ENCODE measurements around the gene SFMBT2. TPM values are rescaled to one million over a fixed set of nuclear protein-coding genes. Genes with fewer than 3 reads are reported as not detected.

The SFMBT2 gene
- total and polyA plus RNA-seq, 2 of the 4 experiments (the other 2 are of a cell fraction), result 0.70 to 1.3 TPM

GRCh38 chr10:7117177-7117799 lies 293.5 kb downstream of the SFMBT2 start:
- no peaks in the 10 kb centered on the region; the same call in 1 of the 2 replicates for H3K27me3 ChIP-seq (ENCODE audit: control insufficient read depth, insufficient read depth, low read length)
- no peak overlapping the region for H3K14ac ChIP-seq (replicated peaks; ENCODE audit: low read depth, low read length)
- no peaks in the 10 kb centered on the region for H3K4me1 ChIP-seq (ENCODE audit: control insufficient read depth, insufficient read depth, low read length)
- no peak overlapping the region for H3K9ac ChIP-seq (ENCODE audit: low read depth, low read length)
- H2AK9ac ChIP-seq (replicated peaks; ENCODE audit: low read depth, low read length, poor library complexity), result no peak overlapping the region
- H3K23ac ChIP-seq (ENCODE audit: low read depth, low read length), result no peak overlapping the region
- no peaks in the 10 kb centered on the region for H3K9me3 ChIP-seq (ENCODE audit: control insufficient read depth, insufficient read depth, low read length)
- BruUV-seq (replicated peaks), result no TSS peak
- WGBS, 2 experiments (ENCODE audit: extremely low coverage in 2 of 2, insufficient read length in 1 of 2), result no CpG with 5 or more reads among the region's 5 CpGs
- H3K79me1 ChIP-seq (ENCODE audit: low read depth in 1 of 2, low read length in 2 of 2), result no peaks in the 10 kb centered on the region
- no peak overlapping the region for H4K91ac ChIP-seq (ENCODE audit: insufficient read depth, low read depth, low read length)
- ChIA-PET CTCF (no interaction called here), POLR2A (ENCODE audit: unreplicated experiment) (no interaction called here)
- in situ Hi-C loops (cut with MboI; ENCODE audit: low sequenced_read_pairs) (no loop called here), dilution Hi-C loops (cut with HindIII; ENCODE audit: low sequenced_read_pairs, unreplicated experiment) (no loop called here), intact Hi-C loops (cut with micrococcal nuclease) (no loop called here)
- no peaks in the 10 kb centered on the region for H3K36me3 ChIP-seq (ENCODE audit: control insufficient read depth, insufficient read depth, low read length)
- DNase-seq (no peak), ATAC-seq (ENCODE audit: low read depth) (no peak)
- no peak overlapping the region for H3K4me2 ChIP-seq (ENCODE audit: low read depth, low read length)
- no peak for TF ChIP-seq CTCF (conservative IDR thresholded peaks at IDR 0.05; ENCODE audit: low read depth, low read length)
- no peak for TF ChIP-seq USF2 (IDR thresholded peaks at IDR 0.05; ENCODE audit: low read depth, low read length)
- TF ChIP-seq RCOR1 (IDR thresholded peaks at IDR 0.05; ENCODE audit: insufficient replicate concordance, low read length), result no peak
- TF ChIP-seq NFE2L2 (IDR thresholded peaks at IDR 0.05; ENCODE audit: low read depth, low read length), result no peak
- TF ChIP-seq POLR2A (IDR thresholded peaks at IDR 0.05; ENCODE audit: low read depth, low read length), result no peak
- H2BK5ac ChIP-seq (ENCODE audit: low read depth, low read length, poor library complexity, severe bottlenecking), result no peak overlapping the region
- no peak overlapping the region for H2AK5ac ChIP-seq (ENCODE audit: low read depth, low read length)
- H4K20me1 ChIP-seq (ENCODE audit: insufficient read depth, low read length), result no peaks in the 10 kb centered on the region
- H2BK15ac ChIP-seq (ENCODE audit: low read depth, low read length), result no peak overlapping the region
- H3K56ac ChIP-seq (ENCODE audit: extremely low read depth, insufficient read depth, low read length), result no peak overlapping the region
- H3K4me3 ChIP-seq (ENCODE audit: insufficient read depth, low read depth, low read length), result no peak overlapping the region
- no peak overlapping the region for H2BK120ac ChIP-seq (ENCODE audit: low read depth, low read length)
- no peak overlapping the region for H4K5ac ChIP-seq (ENCODE audit: low read depth, low read length)
- no peak overlapping the region for H4K8ac ChIP-seq (ENCODE audit: low read depth in 2 of 2, low read length in 2 of 2)
- no peak overlapping the region for H3K4ac ChIP-seq (ENCODE audit: low read depth, low read length)
- no peak overlapping the region for H2AFZ ChIP-seq (replicated peaks; ENCODE audit: low read length, poor library complexity)
- no peaks in the 10 kb centered on the region for H3K9me1 ChIP-seq (ENCODE audit: insufficient read depth, low read length)
- H3K18ac ChIP-seq (ENCODE audit: low read depth, low read length), result no peak overlapping the region
- no peak overlapping the region for H3K27ac ChIP-seq (ENCODE audit: insufficient read depth, low read length)
- H2BK20ac ChIP-seq (ENCODE audit: low read depth, low read length), result no peak overlapping the region

All from IMR-90 (cell line).